Liver (tissue), 9 donors: ENCODE results near the gene GXYLT2. TPM values are rescaled to one million over a fixed set of nuclear protein-coding genes. Genes with fewer than 3 reads are reported as not detected.

Experiments
- DNase-seq: peaks from one replicate; pipeline ENCODE4 v3.0.0-alpha.2; 2017; ENCODE audit warnings: low spot score
- H3K27ac ChIP-seq, 2 donors: one replicate each; pipeline ENCODE4 v1.7.0; 2013; ENCODE audit warnings: inconsistent platforms in 2 of 2, low read length in 2 of 2, control low read depth in 1 of 2, low read depth in 1 of 2, mild to moderate bottlenecking in 1 of 2
- H3K27me3 ChIP-seq, 4 donors: one replicate each; pipeline versions ENCODE4 v1.6.1 to v1.7.0; 2013; ENCODE audit warnings: low read length in 3 of 4, inconsistent platforms in 1 of 4, mild to moderate bottlenecking in 1 of 4, moderate library complexity in 1 of 4; ENCODE audit not compliant: control insufficient read depth in 4 of 4, insufficient read depth in 4 of 4
- H3K36me3 ChIP-seq, 4 donors: one replicate each; pipeline versions ENCODE4 v1.6.1 to v1.7.0; 2013; ENCODE audit warnings: low read length in 3 of 4, mild to moderate bottlenecking in 3 of 4, low read depth in 1 of 4, moderate library complexity in 1 of 4; ENCODE audit not compliant: control insufficient read depth in 4 of 4, insufficient read depth in 3 of 4
- H3K4me1 ChIP-seq, 4 donors: one replicate each; pipeline versions ENCODE4 v1.6.1 to v1.7.0; 2013; ENCODE audit warnings: low read length in 3 of 4, mild to moderate bottlenecking in 3 of 4, moderate library complexity in 1 of 4; ENCODE audit not compliant: control insufficient read depth in 4 of 4, insufficient read depth in 4 of 4
- H3K4me3 ChIP-seq, 3 donors: one replicate each; pipeline versions ENCODE4 v1.6.1 to v1.7.0; 2013; ENCODE audit warnings: low read length in 3 of 3, control low read depth in 1 of 3, low read depth in 1 of 3, mild to moderate bottlenecking in 1 of 3
- H3K9ac ChIP-seq, 2 donors: one replicate each; pipeline ENCODE4 v1.7.0; 2013; ENCODE audit warnings: low read length in 2 of 2, mild to moderate bottlenecking in 2 of 2, moderate library complexity in 2 of 2, control low read depth in 1 of 2, low read depth in 1 of 2
- H3K9me3 ChIP-seq, 4 donors: one replicate each; pipeline versions ENCODE4 v1.6.1 to v1.7.0; 2013; ENCODE audit warnings: low read length in 3 of 4; ENCODE audit not compliant: control insufficient read depth in 4 of 4
- ATF3 ChIP-seq: IDR thresholded peaks from 2 replicates; pipeline ENCODE4 v1.6.1; 2016; ENCODE audit warnings: antibody characterized with exemption
- CTCF ChIP-seq: fragments of 150-350 bp; IDR thresholded peaks from 2 replicates; pipeline ENCODE4 v1.5.1; 2017; ENCODE audit warnings: improper control_type of control experiment, low read depth, low read length; ENCODE audit not compliant: missing input control
- EGR1 ChIP-seq, 2 donors: IDR thresholded peaks; 2 replicates each; pipeline ENCODE4 v1.6.1; 2016 to 2018; ENCODE audit warnings: antibody characterized with exemption in 2 of 2, low read depth in 2 of 2
- FOXA1 ChIP-seq: IDR thresholded peaks from 2 replicates; pipeline ENCODE4 v1.6.1; 2016; ENCODE audit warnings: antibody characterized with exemption
- FOXA2 ChIP-seq: IDR thresholded peaks from 2 replicates; pipeline ENCODE4 v1.6.1; 2016; ENCODE audit warnings: antibody characterized with exemption
- GABPA ChIP-seq, 2 donors: IDR thresholded peaks in 1 of 2; conservative IDR thresholded peaks in 1 of 2; 2 replicates each; pipeline ENCODE4 v1.6.1; 2016; ENCODE audit warnings: antibody characterized with exemption in 2 of 2, mild to moderate bottlenecking in 1 of 2, moderate library complexity in 1 of 2
- HNF4A ChIP-seq, 2 donors: conservative IDR thresholded peaks; 2 replicates each; pipeline ENCODE4 v1.6.1; 2016; ENCODE audit warnings: antibody characterized with exemption in 2 of 2, mild to moderate bottlenecking in 2 of 2
- HNF4G ChIP-seq: IDR thresholded peaks from 2 replicates; pipeline ENCODE4 v1.6.1; 2016; ENCODE audit warnings: antibody characterized with exemption
- JUND ChIP-seq, 2 donors: IDR thresholded peaks; 2 replicates each; pipeline ENCODE4 v1.6.1; 2016; ENCODE audit warnings: antibody characterized with exemption in 2 of 2
- MAX ChIP-seq: IDR thresholded peaks from 2 replicates; pipeline ENCODE4 v1.6.1; 2016; ENCODE audit warnings: antibody characterized with exemption
- NR2F2 ChIP-seq: IDR thresholded peaks from 2 replicates; pipeline ENCODE4 v1.6.1; 2016; ENCODE audit warnings: antibody characterized with exemption
- RAD21 ChIP-seq, 2 donors: IDR thresholded peaks; 2 replicates each; pipeline ENCODE4 v1.6.1; 2016; ENCODE audit warnings: antibody characterized with exemption in 2 of 2, mild to moderate bottlenecking in 2 of 2
- REST ChIP-seq: IDR thresholded peaks from 2 replicates; pipeline ENCODE4 v1.6.1; 2016; ENCODE audit warnings: antibody characterized with exemption, mild to moderate bottlenecking
- RXRA ChIP-seq, 2 donors: IDR thresholded peaks; 2 replicates each; pipeline ENCODE4 v1.6.1; 2017 to 2018; ENCODE audit warnings: antibody characterized with exemption in 2 of 2, mild to moderate bottlenecking in 1 of 2
- SP1 ChIP-seq: IDR thresholded peaks from 2 replicates; pipeline ENCODE4 v1.6.1; 2018; ENCODE audit warnings: antibody characterized with exemption, mild to moderate bottlenecking
- TAF1 ChIP-seq: conservative IDR thresholded peaks from 2 replicates; pipeline ENCODE4 v1.6.1; 2016; ENCODE audit warnings: antibody characterized with exemption, mild to moderate bottlenecking
- YY1 ChIP-seq: IDR thresholded peaks from 2 replicates; pipeline ENCODE4 v1.6.1; 2016; ENCODE audit warnings: antibody characterized with exemption, mild to moderate bottlenecking
- ZBTB33 ChIP-seq: IDR thresholded peaks from 2 replicates; pipeline ENCODE4 v1.6.1; 2016; ENCODE audit warnings: antibody characterized with exemption
- WGBS: extraction: QIAGEN DNeasy Blood & Tissue Kit; methylation state at CpG from one replicate; pipeline ENCODE4 v1.1.7; 2013; 5-methylcytosine and 5-hydroxymethylcytosine counted together
- polyA plus RNA-seq, 2 donors: library from polyadenylated mRNA; stranded (reverse) in 1 of 2; unstranded in 1 of 2; fragments of 200-250 nt in 1 of 2; fragments of >200 nt in 1 of 2; fragmentation: Nextera tagmentation in 1 of 2; extraction: Ambion mirVana in 1 of 2; gene quantifications; one replicate each; pipeline versions ENCODE4 v1.2.1 to v1.2.3, GENCODE V29; 2013 to 2015
- total RNA-seq, 2 donors: library from RNA; depleted of rRNA; stranded (reverse); fragments of >200 nt; gene quantifications; one replicate each; pipeline ENCODE4 v1.2.3, GENCODE V29; 2014
- donor health status: healthy.
- donor health status: healthy.
- donor health status: healthy.
- donor health status: healthy.
- donor health status: healthy.

The GXYLT2 gene
- total and polyA plus RNA-seq, 4 donors, result 0.06 to 0.98 (median 0.10) TPM

- Histone ChIP-seq H3K4me1 (peaks cover 7 to 32% (median 12%) of the 10 kb centered on the region in 4 donors), H3K4me3 (no peak overlapping the region), H3K36me3 (no peaks in the 10 kb centered on the region), H3K9ac (no peak overlapping the region), H3K27me3 (no peaks in the 10 kb centered on the region), H3K27ac (peak overlapping the region; percentile 21 to 56), H3K9me3 (no peaks in the 10 kb centered on the region)
- TF ChIP-seq FOXA1 (peak; percentile 56), CTCF (no peak), EGR1 (IDR thresholded peaks at IDR 0.05; ENCODE audit: low read depth in 2 of 2) (peak in 1 of 2 donors; percentile 17), ATF3 (no peak), NR2F2 (peak; percentile 11), HNF4A (conservative IDR thresholded peaks at IDR 0.05) (peak; percentile 82 to 92), YY1 (peak; percentile 84), REST (peak; percentile 73), TAF1 (no peak), FOXA2 (peak; percentile 77), JUND (IDR thresholded peaks at IDR 0.05) (peak in 1 of 2 donors; percentile 81), RAD21 (IDR thresholded peaks at IDR 0.05) (peak; percentile 35 to 60), ZBTB33 (peak; percentile 53), HNF4G (peak; percentile 60), MAX (peak; percentile 81), GABPA (IDR thresholded peaks at IDR 0.05 in 1 of 2, conservative IDR thresholded peaks at IDR 0.05 in 1 of 2) (no peak), SP1 (peak; percentile 78), RXRA (IDR thresholded peaks at IDR 0.05) (peak; percentile 80 to 90)
- no peak for DNase-seq
- 38% methylated on average over 4 of the region's 4 CpGs for WGBS
These were observed 61.2 kb downstream of the GXYLT2 start for GRCh38 chr3:72949016-72949415.
